HEK293 (cell line): ENCODE measurements around the gene CALML3.
A peak's percentile ranks its signal among the peaks of the same experiment; 100 is the strongest.

Source experiments
- CTCF ChIA-PET: fragments of 350-600 bp; formaldehyde crosslinking; extraction: SDS; loops from one replicate; lab custom pipeline; 2021; ENCODE audit warnings: antibody characterized with exemption; lab: Yijun Ruan, JAX
- POLR2A ChIA-PET: fragments of 300-600 bp; formaldehyde crosslinking; extraction: SDS; loops from one replicate; lab custom pipeline; 2020; ENCODE audit warnings: antibody characterized with exemption, inconsistent platforms; lab: Yijun Ruan, JAX
- H3K27ac ChIP-seq: fragments of 200-500 bp; sonication (Bioruptor generic); 2 replicates; pipeline ENCODE4 v1.5.1; 2014; ENCODE audit warnings: low read depth, low read length, control low read depth, inconsistent platforms; ENCODE audit errors: extremely low read depth
- H3K36me3 ChIP-seq, 2 experiments: fragments of 200-500 bp in 1 of 2; sonication (Bioruptor generic) in 1 of 2; 1 replicate in 1 of 2; 2 replicates in 1 of 2; pipeline ENCODE4 v1.5.1; 2014 to 2017; ENCODE audit warnings: inconsistent platforms in 2 of 2, low read length in 2 of 2; ENCODE audit not compliant: control insufficient read depth in 2 of 2, insufficient read depth in 1 of 2
- H3K4me1 ChIP-seq: fragments of 200-500 bp; sonication (Bioruptor generic); 2 replicates; pipeline ENCODE4 v1.5.1; 2014; ENCODE audit warnings: mild to moderate bottlenecking, low read length, inconsistent platforms; ENCODE audit not compliant: control insufficient read depth, insufficient read depth
- H3K4me3 ChIP-seq: 2 replicates; pipeline ENCODE4 v1.5.1; 2011; ENCODE audit warnings: low read depth, mild to moderate bottlenecking, control low read depth, low read length, moderate library complexity
- H3K9me3 ChIP-seq: fragments of 200-500 bp; sonication (Bioruptor generic); 2 replicates; pipeline ENCODE4 v1.5.1; 2014; ENCODE audit warnings: low read depth, low read length, inconsistent platforms; ENCODE audit not compliant: control insufficient read depth, insufficient read depth
- EGR2 ChIP-seq: fragments of 450-650 bp; formaldehyde crosslinking; IDR thresholded peaks from 2 replicates; pipeline ENCODE4 v1.5.1; 2016; ENCODE audit warnings: low read depth, missing biosample characterization, missing genetic modification characterization
- GLI2 ChIP-seq: fragments of 450-650 bp; formaldehyde crosslinking; IDR thresholded peaks from 2 replicates; pipeline ENCODE4; 2017; ENCODE audit warnings: missing biosample characterization, missing genetic modification characterization, low read depth, borderline replicate concordance
- GLIS1 ChIP-seq: fragments of 450-650 bp; formaldehyde crosslinking; IDR thresholded peaks from 2 replicates; pipeline ENCODE4 v1.5.1; 2016; ENCODE audit warnings: missing biosample characterization, missing genetic modification characterization
- GLIS2 ChIP-seq: fragments of 450-650 bp; formaldehyde crosslinking; IDR thresholded peaks from 2 replicates; pipeline ENCODE4 v1.5.1; 2016; ENCODE audit warnings: missing biosample characterization, missing genetic modification characterization
- HOXD13 ChIP-seq: sonication (generic); formaldehyde crosslinking; IDR thresholded peaks from 2 replicates; pipeline ENCODE4 v1.8.0; 2022; ENCODE audit warnings: missing genetic modification reagents, borderline replicate concordance
- IKZF3 ChIP-seq: fragments of 450-650 bp; IDR thresholded peaks from 2 replicates; pipeline ENCODE4 v1.5.0; 2018; ENCODE audit warnings: missing biosample characterization, mild to moderate bottlenecking, missing genetic modification characterization, moderate library complexity
- KLF8 ChIP-seq: fragments of 450-650 bp; formaldehyde crosslinking; IDR thresholded peaks from 2 replicates; pipeline ENCODE4 v1.5.1; 2016; ENCODE audit warnings: missing biosample characterization, missing genetic modification characterization
- PRDM2 ChIP-seq: fragments of 450-650 bp; formaldehyde crosslinking; IDR thresholded peaks from 2 replicates; pipeline ENCODE4 v1.5.1; 2016; ENCODE audit warnings: missing biosample characterization, missing genetic modification characterization, borderline replicate concordance
- WT1 ChIP-seq: fragments of 450-650 bp; formaldehyde crosslinking; IDR thresholded peaks from 2 replicates; pipeline ENCODE4 v1.5.1; 2016; ENCODE audit warnings: missing biosample characterization, missing genetic modification characterization
- ZBTB20 ChIP-seq: fragments of 450-650 bp; formaldehyde crosslinking; IDR thresholded peaks from 2 replicates; pipeline ENCODE4 v1.5.1; 2016; ENCODE audit warnings: missing biosample characterization, missing genetic modification characterization
- ZFHX2 ChIP-seq: fragments of 450-650 bp; formaldehyde crosslinking; conservative IDR thresholded peaks from 2 replicates; pipeline ENCODE4 v1.5.1; 2016; ENCODE audit warnings: missing biosample characterization, missing genetic modification characterization
- ZFP37 ChIP-seq: fragments of 450-650 bp; formaldehyde crosslinking; IDR thresholded peaks from 2 replicates; pipeline ENCODE4 v1.5.1; 2016; ENCODE audit warnings: missing biosample characterization, missing genetic modification characterization
- ZNF174 ChIP-seq: fragments of 450-650 bp; formaldehyde crosslinking; IDR thresholded peaks from 2 replicates; pipeline ENCODE4 v1.5.0; 2017; ENCODE audit warnings: missing biosample characterization, mild to moderate bottlenecking, missing genetic modification characterization
- ZNF223 ChIP-seq: fragments of 450-650 bp; formaldehyde crosslinking; IDR thresholded peaks from 2 replicates; pipeline ENCODE4 v1.5.1; 2016; ENCODE audit warnings: missing biosample characterization, missing genetic modification characterization
- ZNF248 ChIP-seq: fragments of 450-650 bp; formaldehyde crosslinking; IDR thresholded peaks from 2 replicates; pipeline ENCODE4 v1.5.1; 2017; ENCODE audit warnings: missing biosample characterization, missing genetic modification characterization
- ZNF26 ChIP-seq: fragments of 450-650 bp; formaldehyde crosslinking; IDR thresholded peaks from 2 replicates; pipeline ENCODE4 v1.5.1; 2016; ENCODE audit warnings: missing biosample characterization, missing genetic modification characterization
- ZNF394 ChIP-seq: fragments of 450-650 bp; formaldehyde crosslinking; IDR thresholded peaks from 2 replicates; pipeline ENCODE4 v1.5.1; 2016; ENCODE audit warnings: missing biosample characterization, missing genetic modification characterization, mild to moderate bottlenecking, moderate library complexity, borderline replicate concordance
- ZNF398 ChIP-seq: fragments of 450-650 bp; formaldehyde crosslinking; IDR thresholded peaks from 2 replicates; pipeline ENCODE4 v1.5.1; 2017; ENCODE audit warnings: missing biosample characterization, missing genetic modification characterization
- ZNF530 ChIP-seq: fragments of 450-650 bp; formaldehyde crosslinking; IDR thresholded peaks from 2 replicates; pipeline ENCODE4 v1.5.1; 2016; ENCODE audit warnings: low read depth, missing biosample characterization, missing genetic modification characterization
- ZNF747 ChIP-seq: fragments of 450-650 bp; formaldehyde crosslinking; IDR thresholded peaks from 2 replicates; pipeline ENCODE4 v1.5.1; 2016; ENCODE audit warnings: missing biosample characterization, missing genetic modification characterization
- ZNF76 ChIP-seq: fragments of 450-650 bp; formaldehyde crosslinking; IDR thresholded peaks from 2 replicates; pipeline ENCODE4; 2016; ENCODE audit warnings: low read depth, missing biosample characterization, missing genetic modification characterization, borderline replicate concordance
- ZNF768 ChIP-seq: fragments of 450-650 bp; formaldehyde crosslinking; IDR thresholded peaks from 2 replicates; pipeline ENCODE4 v1.5.1; 2018; ENCODE audit warnings: missing biosample characterization, mild to moderate bottlenecking, missing genetic modification characterization
- ZNF830 ChIP-seq: fragments of 450-650 bp; IDR thresholded peaks from 2 replicates; pipeline ENCODE4 v1.5.0; 2018; ENCODE audit warnings: missing biosample characterization, missing genetic modification characterization, low read depth, mild to moderate bottlenecking, moderate library complexity
- ZSCAN5A ChIP-seq: fragments of 450-650 bp; formaldehyde crosslinking; IDR thresholded peaks from 2 replicates; pipeline ENCODE4 v1.5.1; 2016; ENCODE audit warnings: missing biosample characterization, missing genetic modification characterization

CALML3 gene

GRCh38 chr10:5551531-5552375, 27.0 kb downstream of the CALML3 start:
- POLR2A ChIA-PET = interaction anchor here (1.0 kb wide), 1 partner anchor 105 kb away, joined by 3 read pairs; no protein-coding TSS in a partner anchor
- H3K4me3 ChIP-seq = no peak overlapping the region

GRCh38 chr10:5552376-5553321, 27.9 kb downstream of the CALML3 start:
- Histone ChIP-seq H3K4me3 (no peak overlapping the region), H3K36me3 (no peaks in the 10 kb centered on the region), H3K27ac (no peak overlapping the region; the same call in 1 of the 2 replicates), H3K9me3 (no peaks in the 10 kb centered on the region), H3K4me1 (peaks cover 23% of the 10 kb centered on the region)
- CTCF ChIA-PET = interaction anchor here (0.6 to 1.0 kb wide), 2 partner anchors 44 to 59 kb away, joined by 3 to 4 read pairs; no protein-coding TSS in a partner anchor
- POLR2A ChIA-PET = interaction anchor here (1.0 kb wide), 1 partner anchor 106 kb away, joined by 3 read pairs; no protein-coding TSS in a partner anchor
- TF ChIP-seq ZNF530 (tag by site-specific recombination) (no peak), ZNF747 (tag by site-specific recombination) (no peak), ZNF26 (no peak), PRDM2 (tag by site-specific recombination) (no peak), KLF8 (tag by site-specific recombination) (no peak), ZBTB20 (tag by site-specific recombination) (no peak), IKZF3 (tag by site-specific recombination) (no peak), ZNF248 (no peak), GLI2 (tag by site-specific recombination) (no peak), ZNF830 (tag by site-specific recombination) (no peak)

More at GRCh38 chr10:5551531-5552375, 27.0 kb downstream of the CALML3 start:
- peaks cover 29% of the 10 kb centered on the region for H3K4me1 ChIP-seq
- H3K9me3 ChIP-seq = no peaks in the 10 kb centered on the region
- H3K27ac ChIP-seq = no peak overlapping the region; the same call in 1 of the 2 replicates
- H3K36me3 ChIP-seq = no peaks in the 10 kb centered on the region
- CTCF ChIA-PET = interaction anchor here (0.6 to 1.0 kb wide), 2 partner anchors 43 to 58 kb away, joined by 3 to 4 read pairs; no protein-coding TSS in a partner anchor
- TF ChIP-seq ZSCAN5A (no peak), WT1 (peak; percentile 81), EGR2 (peak; percentile 35; the same call in 1 of the 2 replicates), ZFHX2 (tag by site-specific recombination) (peak; percentile 36; the same call in 1 of the 2 replicates), GLIS2 (tag by site-specific recombination) (peak; percentile 31), ZNF223 (tag by site-specific recombination) (no peak), GLIS1 (tag by site-specific recombination) (peak; percentile 68), ZFP37 (tag by site-specific recombination) (no peak), ZNF768 (tag by site-specific recombination) (no peak), ZNF394 (no peak), HOXD13 (no peak), ZNF174 (tag by site-specific recombination) (no peak), ZNF398 (tag by site-specific recombination) (peak; percentile 49; the same call in 1 of the 2 replicates), ZNF76 (tag by site-specific recombination) (no peak)
- TF ChIP-seq, all 188 proteins: peak for 6
